Superior temporal gyrus (tissue), 1 donor: ENCODE measurements around the gene PELO.

Source experiments
- DNase-seq: peaks from one replicate; pipeline ENCODE4 v3.0.0-alpha.2; 2016; ENCODE audit errors: extremely low spot score

PELO gene

DNA sequence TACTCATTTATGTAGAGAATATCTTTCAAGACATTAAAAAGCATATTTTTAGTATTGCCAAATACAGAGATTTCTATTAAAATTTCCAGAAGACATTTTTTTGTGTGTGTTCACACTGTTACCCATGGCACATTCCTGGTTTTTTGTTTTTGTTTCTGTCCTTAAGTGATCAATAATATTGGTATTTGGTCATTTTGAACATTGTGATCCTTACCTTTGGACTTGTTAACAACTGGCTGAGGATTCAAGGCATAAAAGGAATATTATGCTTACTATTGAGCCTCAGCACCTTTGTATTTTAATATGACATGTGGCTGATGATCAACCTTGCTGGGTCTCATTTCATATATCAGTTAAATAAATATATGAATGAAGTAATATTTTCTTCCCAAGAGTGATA is 41.9 kb downstream of the PELO start:
- DNase-seq: no peak

- no peak for DNase-seq
These were observed 42.9 kb downstream of the PELO start for GRCh38 chr5:52830650-52831049.

GRCh38 chr5:52831786-52832511 is 44.2 kb downstream of the PELO start:
- DNase-seq: no peak

DNA sequence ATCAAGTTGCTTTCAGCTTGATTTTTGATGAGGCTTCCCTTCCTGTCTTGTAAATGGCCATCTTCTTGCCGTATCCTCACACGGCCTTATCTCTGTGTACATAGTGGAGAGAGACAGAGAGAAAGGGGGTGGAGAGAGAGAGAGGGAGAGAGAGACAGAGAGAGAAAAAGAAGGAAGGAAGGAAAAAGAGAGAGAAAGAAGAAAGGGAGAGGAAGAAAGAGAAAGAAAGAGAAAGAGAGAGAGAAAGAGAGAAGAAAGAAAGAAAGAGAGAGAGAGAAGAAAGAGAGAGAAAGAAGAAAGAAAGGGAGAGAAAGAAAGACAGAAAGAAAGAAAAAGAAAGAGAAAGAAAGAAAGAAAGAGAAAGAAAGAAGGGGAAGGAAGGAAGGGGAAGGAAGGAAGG is 46.6 kb downstream of the PELO start:
- no peak for DNase-seq

GRCh38 chr5:52837068-52837467 is 49.4 kb downstream of the PELO start:
- DNase-seq: peak; percentile 58
